CD4-positive, alpha-beta T cell (primary cell): ENCODE measurements around the gene ZNF593. TPM values are rescaled to one million over a fixed set of nuclear protein-coding genes. Genes with fewer than 3 reads are reported as not detected.
A peak's percentile ranks its signal among the peaks of the same experiment; 100 is the strongest.

ENCODE experiments used
- ATAC-seq: fragments of 200-7000 bp; cut with Tn5 transposase; one replicate; pipeline ENCODE4 v1.10.0; 2022; ENCODE audit warnings: mild to moderate bottlenecking; ENCODE audit not compliant: poor library complexity
- CTCF ChIA-PET: fragments of 350-600 bp; sonication (Branson Sonifier 250); formaldehyde crosslinking; loops from one replicate; lab custom pipeline; 2021; ENCODE audit warnings: antibody characterized with exemption, inconsistent platforms; lab: Charles Lee
- POLR2A ChIA-PET: fragments of 350-600 bp; sonication (Branson Sonifier 250); formaldehyde crosslinking; loops from one replicate; lab custom pipeline; 2021; ENCODE audit warnings: antibody characterized with exemption, inconsistent platforms; lab: Charles Lee
- DNase-seq, 14 experiments: peaks; one replicate each; pipeline ENCODE4 v3.0.0-alpha.2; 2013 to 2020; ENCODE audit warnings: mixed read lengths in 2 of 14
- H3K27ac ChIP-seq, 2 donors: one replicate each; pipeline versions ENCODE4 v1.5.1 to v1.7.0; 2013; ENCODE audit warnings: low read length in 2 of 2, low read depth in 1 of 2, mild to moderate bottlenecking in 1 of 2
- H3K27me3 ChIP-seq, 2 experiments: 1 replicate in 1 of 2; 2 replicates in 1 of 2; pipeline versions ENCODE4 v1.6.1 to v1.7.0; 2013; ENCODE audit warnings: low read length in 2 of 2, control low read depth in 1 of 2, mild to moderate bottlenecking in 1 of 2, moderate library complexity in 1 of 2; ENCODE audit not compliant: insufficient read depth in 2 of 2, control insufficient read depth in 1 of 2
- H3K36me3 ChIP-seq: one replicate; pipeline ENCODE4 v1.6.1; 2013; ENCODE audit warnings: low read length, control low read depth; ENCODE audit not compliant: insufficient read depth
- H3K4me1 ChIP-seq: one replicate; pipeline ENCODE4 v1.6.1; 2013; ENCODE audit warnings: low read length, control low read depth; ENCODE audit not compliant: insufficient read depth
- H3K4me3 ChIP-seq: one replicate; pipeline ENCODE4 v1.5.1; 2013; ENCODE audit warnings: mild to moderate bottlenecking, low read length, moderate library complexity
- H3K9me3 ChIP-seq, 2 experiments: 1 replicate in 1 of 2; 2 replicates in 1 of 2; pipeline versions ENCODE4 v1.6.1 to v1.7.0; 2013; ENCODE audit warnings: low read length in 2 of 2, mild to moderate bottlenecking in 2 of 2, control low read depth in 1 of 2, moderate library complexity in 1 of 2; ENCODE audit not compliant: control insufficient read depth in 1 of 2, insufficient read depth in 1 of 2
- H3K27ac Mint-ChIP-seq: one replicate; pipeline ENCODE4 v1.8.0; 2020; ENCODE audit warnings: mixed read lengths
- H3K27me3 Mint-ChIP-seq: one replicate; pipeline ENCODE4 v1.8.0; 2021; ENCODE audit warnings: mixed read lengths
- H3K36me3 Mint-ChIP-seq: one replicate; pipeline ENCODE4 v1.8.0; 2021; ENCODE audit warnings: low read depth, mixed read lengths
- H3K4me1 Mint-ChIP-seq: one replicate; pipeline ENCODE4 v1.8.0; 2021; ENCODE audit warnings: low read depth, mixed read lengths
- H3K4me3 Mint-ChIP-seq: one replicate; pipeline ENCODE4 v1.8.0; 2020; ENCODE audit warnings: mild to moderate bottlenecking, mixed read lengths
- H3K9me3 Mint-ChIP-seq: one replicate; pipeline ENCODE4 v1.8.0; 2020; ENCODE audit warnings: mixed read lengths
- intact Hi-C, 2 experiments: fragments of 100-400 bp; cut with DNase I in 1 of 2; cut with micrococcal nuclease in 1 of 2; formaldehyde crosslinking; loops; one replicate each; pipeline versions ENCODE4 v1.15.1 to v1.9.0; 2023 to 2025; cut with DNase I, micrococcal nuclease
- total RNA-seq, 174 experiments: library from RNA in 2 of 174; stranded (reverse) in 2 of 174; gene quantifications; one replicate each; pipeline ENCODE4 v1.2.3 and lab custom pipeline; 2021 to 2026
- TF ChIP-seq, protein P1 (sequence below): fragments of 200-600 bp; IDR thresholded peaks from one replicate; pipeline ENCODE4 v1.8.0; 2022; ENCODE audit warnings: antibody characterized with exemption, mild to moderate bottlenecking

Gene ZNF593
- total RNA-seq, 2 experiments from 2014 or later: 5.0 to 6.6 TPM

DNA sequence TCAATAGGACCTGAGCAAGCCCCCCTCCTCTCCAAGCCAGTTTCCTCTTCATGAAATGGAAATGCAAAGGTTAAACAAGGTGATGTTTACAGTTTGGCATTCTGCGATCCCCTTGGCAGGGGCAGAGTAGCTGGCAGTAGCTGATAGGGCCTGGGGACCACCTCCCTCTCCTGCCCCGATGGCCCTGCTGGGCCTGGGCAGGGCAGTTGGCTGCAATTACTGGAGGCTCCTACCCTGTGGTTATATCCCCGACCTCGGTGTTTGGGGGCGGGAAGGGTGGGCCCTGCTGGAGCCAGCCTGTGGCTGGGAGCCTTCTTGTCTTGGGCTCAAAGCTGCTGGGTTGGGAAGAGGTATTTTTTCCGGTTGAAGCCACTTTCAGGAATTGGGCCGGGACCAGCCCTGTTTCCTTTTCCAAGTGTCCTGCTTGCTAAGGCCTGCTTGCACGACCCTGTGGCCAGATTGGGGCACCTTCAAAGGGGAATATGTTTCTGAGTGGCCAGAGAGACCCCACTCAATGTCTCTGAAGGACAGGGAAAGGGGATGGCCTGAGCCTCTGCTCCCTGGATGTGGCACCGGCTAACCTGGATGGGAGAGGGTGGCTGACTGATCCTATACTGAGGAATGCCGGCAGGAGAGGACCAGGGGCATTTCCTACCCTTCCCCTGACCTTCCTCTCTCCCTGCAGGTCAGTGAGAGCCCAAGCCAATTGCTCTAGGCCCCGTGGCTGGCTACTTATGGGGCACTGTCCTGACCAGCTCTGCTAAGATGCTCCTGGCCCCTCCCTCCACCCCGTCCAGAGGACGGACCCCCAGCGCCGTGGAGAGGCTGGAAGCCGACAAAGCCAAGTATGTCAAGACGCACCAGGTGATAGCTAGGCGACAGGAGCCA is 8.9 kb upstream of the ZNF593 start:
- TF ChIP-seq, protein P1, sequence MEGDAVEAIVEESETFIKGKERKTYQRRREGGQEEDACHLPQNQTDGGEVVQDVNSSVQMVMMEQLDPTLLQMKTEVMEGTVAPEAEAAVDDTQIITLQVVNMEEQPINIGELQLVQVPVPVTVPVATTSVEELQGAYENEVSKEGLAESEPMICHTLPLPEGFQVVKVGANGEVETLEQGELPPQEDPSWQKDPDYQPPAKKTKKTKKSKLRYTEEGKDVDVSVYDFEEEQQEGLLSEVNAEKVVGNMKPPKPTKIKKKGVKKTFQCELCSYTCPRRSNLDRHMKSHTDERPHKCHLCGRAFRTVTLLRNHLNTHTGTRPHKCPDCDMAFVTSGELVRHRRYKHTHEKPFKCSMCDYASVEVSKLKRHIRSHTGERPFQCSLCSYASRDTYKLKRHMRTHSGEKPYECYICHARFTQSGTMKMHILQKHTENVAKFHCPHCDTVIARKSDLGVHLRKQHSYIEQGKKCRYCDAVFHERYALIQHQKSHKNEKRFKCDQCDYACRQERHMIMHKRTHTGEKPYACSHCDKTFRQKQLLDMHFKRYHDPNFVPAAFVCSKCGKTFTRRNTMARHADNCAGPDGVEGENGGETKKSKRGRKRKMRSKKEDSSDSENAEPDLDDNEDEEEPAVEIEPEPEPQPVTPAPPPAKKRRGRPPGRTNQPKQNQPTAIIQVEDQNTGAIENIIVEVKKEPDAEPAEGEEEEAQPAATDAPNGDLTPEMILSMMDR: no peak
- Mint-ChIP-seq H3K4me1 (peaks cover 5% of the 10 kb centered on the region), H3K9me3 (no peaks in the 10 kb centered on the region), H3K4me3 (no peak overlapping the region), H3K36me3 (no peaks in the 10 kb centered on the region), H3K27me3 (peaks cover 42% of the 10 kb centered on the region), H3K27ac (no peak overlapping the region)
- H3K27ac ChIP-seq: no peak overlapping the region
- intact Hi-C loops: loop anchor here in 1 of 2 experiments (10.0 kb wide), 2 partner anchors 204 to 234 kb away; no protein-coding TSS in a partner anchor
- ATAC-seq: no peak
- ChIA-PET POLR2A (interaction anchor here (0.7 to 1.3 kb wide), 2 partner anchors 73 kb away, joined by 4 to 5 read pairs; partner anchors contain the start of gene CEP85), CTCF (interaction anchor here (0.8 kb wide), 1 partner anchor 16 kb away, joined by 4 read pairs; no protein-coding TSS in a partner anchor)
- H3K4me1 ChIP-seq: peaks cover 31% of the 10 kb centered on the region
- H3K36me3 ChIP-seq: no peaks in the 10 kb centered on the region
- peaks cover 30 to 44% of the 10 kb centered on the region in 2 experiments for H3K27me3 ChIP-seq
- H3K9me3 ChIP-seq: no peaks in the 10 kb centered on the region
- H3K4me3 ChIP-seq: no peak overlapping the region
- no peak for DNase-seq

DNA sequence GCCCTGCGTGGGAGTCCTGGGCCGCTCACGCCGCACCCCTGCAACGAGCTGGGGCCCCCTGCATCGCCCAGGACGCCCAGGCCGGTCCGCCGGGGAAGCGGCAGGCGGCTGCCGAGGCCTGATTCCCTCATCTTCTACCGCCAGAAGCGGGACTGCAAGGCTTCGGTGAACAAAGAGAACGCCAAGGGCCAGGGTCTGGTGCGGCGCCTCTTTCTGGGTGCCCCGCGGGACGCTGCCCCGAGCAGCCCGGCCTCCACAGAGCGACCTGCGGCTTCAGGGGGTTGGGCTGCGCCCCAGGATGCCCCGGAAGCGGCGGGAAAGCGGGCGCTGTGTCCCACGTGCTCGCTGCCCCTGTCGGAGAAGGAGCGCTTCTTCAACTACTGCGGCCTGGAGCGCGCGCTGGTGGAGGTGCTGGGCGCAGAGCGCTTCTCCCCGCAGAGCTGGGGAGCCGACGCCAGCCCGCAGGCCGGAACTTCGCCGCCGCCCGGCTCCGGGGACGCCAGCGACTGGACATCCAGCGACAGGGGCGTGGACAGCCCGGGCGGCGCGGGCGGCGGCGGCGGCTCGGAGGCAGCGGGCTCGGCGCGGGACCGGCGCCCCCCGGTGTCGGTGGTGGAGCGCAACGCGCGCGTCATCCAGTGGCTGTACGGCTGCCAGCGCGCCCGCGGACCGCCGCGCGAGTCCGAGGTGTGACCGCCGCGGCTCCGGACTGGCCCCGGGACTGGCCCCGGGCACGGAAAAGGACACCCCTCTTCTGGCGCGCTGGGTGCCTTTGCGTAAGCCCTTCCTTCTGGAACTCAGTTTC is 8.1 kb upstream of the ZNF593 start:
- no peak overlapping the region for H3K27ac Mint-ChIP-seq
- H3K36me3 ChIP-seq: no peaks in the 10 kb centered on the region
- H3K36me3 Mint-ChIP-seq: no peaks in the 10 kb centered on the region
- peaks cover 5% of the 10 kb centered on the region for H3K4me1 Mint-ChIP-seq
- H3K9me3 Mint-ChIP-seq: no peaks in the 10 kb centered on the region
- H3K4me3 ChIP-seq: peak overlapping the region; percentile 12
- CTCF ChIA-PET: no interaction called here
- peaks cover 26 to 44% of the 10 kb centered on the region in 2 experiments for H3K27me3 ChIP-seq
- peak; percentile 63 for ATAC-seq
- TF ChIP-seq, protein P1: no peak
- H3K4me3 Mint-ChIP-seq: peak overlapping the region; percentile 58
- peaks cover 29% of the 10 kb centered on the region for H3K4me1 ChIP-seq
- intact Hi-C loops: loop anchor here (1.0 to 10.0 kb wide), 3 partner anchors 56 to 233 kb away; no protein-coding TSS in a partner anchor
- H3K27me3 Mint-ChIP-seq: peaks cover 39% of the 10 kb centered on the region
- no peak overlapping the region for H3K27ac ChIP-seq
- no peaks in the 10 kb centered on the region for H3K9me3 ChIP-seq
- DNase-seq: peak in 10 of 14 experiments; percentile 16 to 65 (median 32)
- POLR2A ChIA-PET: interaction anchor here (1.3 kb wide), 1 partner anchor 72 kb away, joined by 5 read pairs; the partner anchor contains the start of gene CEP85

DNA sequence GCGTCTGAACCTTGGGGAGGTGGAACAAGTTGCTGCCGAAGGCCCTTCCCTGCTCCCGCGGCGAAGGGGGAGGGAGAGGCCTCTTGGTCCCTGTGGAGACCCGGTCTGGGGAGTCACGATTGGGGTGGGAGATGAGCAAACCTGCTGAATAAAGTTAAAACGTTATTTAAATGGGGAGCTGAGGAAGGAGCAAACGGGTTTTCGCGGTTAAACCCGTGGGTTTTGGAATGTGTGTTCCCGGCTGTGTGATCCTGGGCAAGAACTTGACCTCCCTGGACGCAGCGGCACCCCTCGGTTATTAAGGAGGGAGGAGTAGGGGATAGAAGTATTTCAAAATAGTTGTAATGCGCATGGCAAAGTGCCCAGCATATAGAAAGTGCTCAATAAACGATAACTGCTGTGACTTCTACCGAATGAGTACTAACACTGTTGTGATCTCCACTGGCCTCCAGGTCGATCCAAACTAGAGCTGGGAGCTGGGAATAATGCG is 7.4 kb upstream of the ZNF593 start:
- H3K9me3 ChIP-seq: no peaks in the 10 kb centered on the region
- no peaks in the 10 kb centered on the region for H3K36me3 Mint-ChIP-seq
- DNase-seq (peak in 1 of 14 experiments; percentile 34), ATAC-seq (no peak)
- peaks cover 5% of the 10 kb centered on the region for H3K4me1 Mint-ChIP-seq
- peaks cover 26 to 44% of the 10 kb centered on the region in 2 experiments for H3K27me3 ChIP-seq
- POLR2A ChIA-PET: interaction anchor here (1.3 kb wide), 1 partner anchor 72 kb away, joined by 5 read pairs; the partner anchor contains the start of gene CEP85
- H3K4me1 ChIP-seq: peaks cover 26% of the 10 kb centered on the region
- H3K27ac Mint-ChIP-seq: no peak overlapping the region
- CTCF ChIA-PET: no interaction called here
- H3K27me3 Mint-ChIP-seq: peaks cover 37% of the 10 kb centered on the region
- no peak overlapping the region for H3K4me3 ChIP-seq
- intact Hi-C loops: loop anchor here (1.0 to 10.0 kb wide), 3 partner anchors 57 to 233 kb away; no protein-coding TSS in a partner anchor
- H3K4me3 Mint-ChIP-seq: peak overlapping the region; percentile 58
- TF ChIP-seq, protein P1: no peak
- no peaks in the 10 kb centered on the region for H3K9me3 Mint-ChIP-seq
- H3K36me3 ChIP-seq: no peaks in the 10 kb centered on the region
- no peak overlapping the region for H3K27ac ChIP-seq
